NT2/D1 (cell line): ENCODE results near the gene ERMARD.
"Not testable (repeated sequence)": the region's sequence is repeated elsewhere in the genome, so short reads cannot be mapped to it uniquely, and the experiment has no call there.

Experiments used
- DNase-seq: peaks from one replicate; pipeline ENCODE4 v3.0.0-alpha.2; 2011; ENCODE audit warnings: low read depth, low spot score
- H3K27me3 ChIP-seq: 2 replicates; pipeline ENCODE4 v1.6.0; 2011; ENCODE audit warnings: mild to moderate bottlenecking; ENCODE audit not compliant: insufficient read length, insufficient read depth
- H3K36me3 ChIP-seq: 2 replicates; pipeline ENCODE4 v1.6.1; 2011; ENCODE audit warnings: mild to moderate bottlenecking, low read length, mixed read lengths; ENCODE audit not compliant: insufficient read depth, insufficient read length
- H3K4me1 ChIP-seq: 2 replicates; pipeline ENCODE4 v1.5.1; 2011; ENCODE audit not compliant: insufficient read depth, insufficient read length
- H3K4me3 ChIP-seq: 2 replicates; pipeline ENCODE4 v1.5.1; 2011; ENCODE audit warnings: low read depth; ENCODE audit not compliant: insufficient read length
- H3K9ac ChIP-seq: 2 replicates; pipeline ENCODE4 v1.6.0; 2011; ENCODE audit warnings: low read depth; ENCODE audit not compliant: insufficient read length
- H3K9me3 ChIP-seq: 2 replicates; pipeline ENCODE4 v1.5.1; 2011; ENCODE audit warnings: mild to moderate bottlenecking, low read length; ENCODE audit not compliant: insufficient read depth
- SUZ12 ChIP-seq: IDR thresholded peaks from 2 replicates; pipeline ENCODE4 v1.6.1; 2011; ENCODE audit not compliant: insufficient read length, insufficient read depth; ENCODE audit errors: extremely low read depth
- YY1 ChIP-seq: IDR thresholded peaks from 2 replicates; pipeline ENCODE4 v1.6.1; 2011; ENCODE audit not compliant: insufficient read length, insufficient read depth
- ZNF274 ChIP-seq: IDR thresholded peaks from 2 replicates; pipeline ENCODE4 v1.6.1; 2011; ENCODE audit warnings: mild to moderate bottlenecking, low read depth, low read length

The ERMARD gene

DNA sequence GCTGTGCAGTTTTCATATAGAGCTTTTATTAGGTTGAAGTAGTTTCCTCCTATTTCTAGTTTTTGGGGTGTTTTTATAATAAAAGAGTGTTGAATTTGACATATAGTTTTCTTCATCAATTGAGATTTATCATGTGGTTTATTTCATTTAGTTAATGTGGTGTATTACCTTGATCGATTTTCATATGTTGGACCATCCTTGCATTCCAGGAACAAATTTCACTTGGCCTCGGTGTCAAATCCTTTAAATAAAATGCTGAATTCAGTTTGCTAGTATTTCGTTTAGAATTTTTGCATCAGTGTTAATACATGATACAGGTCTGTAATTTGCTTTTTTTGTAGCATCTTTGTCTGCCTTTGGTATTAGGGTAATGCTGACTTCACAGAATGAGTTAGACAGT lies 6.0 kb upstream of the ERMARD start:
- Histone ChIP-seq H3K9me3 (0 out of 2 replicates have a peak, but pooled peaks cover 8% of the 10 kb centered on the region), H3K27me3 (no peaks in the 10 kb centered on the region), H3K4me3 (no peak overlapping the region), H3K4me1 (no peaks in the 10 kb centered on the region), H3K36me3 (peaks cover 3% of the 10 kb centered on the region), H3K9ac (no peak overlapping the region)
- no peak for DNase-seq
- TF ChIP-seq YY1 (no peak), SUZ12 (no peak)

DNA sequence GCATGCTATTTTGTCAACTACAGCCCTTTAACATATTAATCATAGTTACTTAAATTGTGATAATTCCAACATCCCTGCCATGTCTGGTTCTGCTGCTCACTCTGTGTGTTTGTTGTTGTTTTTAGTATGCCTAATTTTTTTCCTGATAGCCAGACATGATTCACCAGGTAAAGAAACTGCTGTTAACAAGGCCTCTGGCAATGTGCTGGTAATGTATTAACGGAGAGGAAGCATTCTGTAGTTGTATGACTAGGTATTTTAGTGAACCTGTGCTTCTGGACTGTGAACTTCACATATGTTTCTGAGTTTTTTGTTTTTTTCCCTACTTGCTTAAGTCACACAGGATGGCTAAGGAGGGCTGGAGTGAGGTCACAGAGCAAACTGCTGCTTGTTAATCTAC lies 4.9 kb upstream of the ERMARD start:
- TF ChIP-seq SUZ12 (no peak), ZNF274 (no peak), YY1 (no peak)
- Histone ChIP-seq H3K4me1 (no peaks in the 10 kb centered on the region), H3K9ac (no peak overlapping the region), H3K4me3 (no peak overlapping the region), H3K36me3 (peaks cover 3% of the 10 kb centered on the region), H3K9me3 (0 out of 2 replicates have a peak, but pooled peaks cover 8% of the 10 kb centered on the region), H3K27me3 (no peaks in the 10 kb centered on the region)
- DNase-seq: no peak

DNA sequence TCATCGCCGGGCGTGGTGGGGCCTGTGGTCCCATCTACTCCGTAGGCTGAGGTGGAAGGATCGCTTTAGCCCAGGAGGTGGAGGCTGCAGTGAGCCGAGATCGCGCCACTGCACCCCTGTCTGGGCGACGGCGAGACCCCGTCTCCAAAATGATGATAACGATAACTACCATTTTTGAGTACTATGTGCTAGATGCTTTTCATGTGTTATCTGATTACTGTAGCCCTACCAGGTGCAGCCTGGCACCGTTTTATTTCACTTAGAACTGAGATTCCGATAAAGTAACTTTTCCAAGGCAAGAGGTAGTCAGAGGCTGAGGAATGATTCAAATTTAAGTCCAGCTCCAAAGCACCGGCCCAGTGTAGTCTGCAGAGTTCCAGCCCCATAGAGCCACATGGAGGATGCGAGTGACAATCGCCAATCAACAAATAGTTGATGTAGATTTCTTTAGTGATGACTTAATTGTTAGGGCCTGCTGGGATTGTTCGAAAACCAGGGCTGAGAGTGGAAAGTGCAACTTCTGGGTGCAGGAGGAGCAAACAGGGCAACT lies 727 bp downstream of the ERMARD start:
- TF ChIP-seq YY1: no peak
- TF ChIP-seq ZNF274: no peak
- no peak for TF ChIP-seq SUZ12

DNA sequence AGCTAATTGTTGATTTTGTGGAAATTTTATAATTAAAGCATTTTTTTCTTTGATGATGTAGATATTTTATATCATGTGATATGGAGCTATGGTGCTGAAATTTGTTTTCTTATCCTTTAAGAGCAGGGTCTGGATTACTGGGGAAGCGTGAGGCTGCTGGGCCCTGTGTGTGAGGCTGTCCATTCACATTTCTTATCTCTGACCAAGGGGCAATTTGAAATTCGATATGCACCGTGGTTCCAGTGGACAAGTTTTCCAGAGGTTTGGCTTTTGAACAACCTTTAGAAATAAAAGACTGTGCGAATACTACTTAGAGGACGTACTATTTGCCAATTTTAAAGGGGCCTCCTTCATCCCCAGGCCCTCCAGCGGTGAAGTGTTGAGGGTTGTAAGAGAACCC lies 3.7 kb downstream of the ERMARD start:
- peaks cover 27% of the 10 kb centered on the region for H3K36me3 ChIP-seq
- H3K27me3 ChIP-seq: no peaks in the 10 kb centered on the region
- no peaks in the 10 kb centered on the region for H3K9me3 ChIP-seq
- TF ChIP-seq SUZ12 (no peak), ZNF274 (no peak), YY1 (no peak)
- no peak overlapping the region for H3K4me3 ChIP-seq
- H3K4me1 ChIP-seq: no peaks in the 10 kb centered on the region
- DNase-seq: no peak
- no peak overlapping the region for H3K9ac ChIP-seq

More for the DNA sequence above, 727 bp downstream of the ERMARD start:
- Histone ChIP-seq H3K9me3 (no peaks in the 10 kb centered on the region), H3K4me1 (no peaks in the 10 kb centered on the region), H3K36me3 (peaks cover 13% of the 10 kb centered on the region), H3K9ac (peak overlapping the region; percentile 97), H3K4me3 (peak overlapping the region; percentile 71), H3K27me3 (no peaks in the 10 kb centered on the region)
- DNase-seq: no peak

DNA sequence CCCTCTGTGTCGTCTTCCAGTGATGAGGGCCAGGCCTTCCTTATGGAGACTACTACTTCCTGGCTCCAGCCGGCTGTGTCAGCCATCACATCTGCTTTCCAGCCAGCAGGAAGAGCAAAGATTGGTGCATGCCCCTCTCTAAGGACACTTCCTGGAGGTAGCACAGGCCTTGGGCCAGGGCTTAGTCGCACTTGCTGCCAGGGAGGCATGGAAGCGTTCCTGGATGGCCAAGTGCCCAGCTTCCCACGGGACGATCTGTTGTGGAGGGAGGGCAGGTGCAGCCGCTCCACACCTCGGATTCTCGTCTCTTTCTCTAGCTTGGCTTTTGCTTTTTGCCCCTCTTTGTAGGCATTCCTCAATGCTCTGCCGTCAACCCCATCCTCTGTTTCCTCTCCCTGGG lies 11.9 kb downstream of the ERMARD start:
- H3K4me1 ChIP-seq: no peaks in the 10 kb centered on the region
- no peak overlapping the region for H3K9ac ChIP-seq
- no peak for TF ChIP-seq YY1
- TF ChIP-seq SUZ12: no peak
- no peak for TF ChIP-seq ZNF274
- no peaks in the 10 kb centered on the region for H3K27me3 ChIP-seq
- H3K36me3 ChIP-seq: peaks cover 45% of the 10 kb centered on the region
- no peak for DNase-seq
- no peaks in the 10 kb centered on the region for H3K9me3 ChIP-seq
- no peak overlapping the region for H3K4me3 ChIP-seq

DNA sequence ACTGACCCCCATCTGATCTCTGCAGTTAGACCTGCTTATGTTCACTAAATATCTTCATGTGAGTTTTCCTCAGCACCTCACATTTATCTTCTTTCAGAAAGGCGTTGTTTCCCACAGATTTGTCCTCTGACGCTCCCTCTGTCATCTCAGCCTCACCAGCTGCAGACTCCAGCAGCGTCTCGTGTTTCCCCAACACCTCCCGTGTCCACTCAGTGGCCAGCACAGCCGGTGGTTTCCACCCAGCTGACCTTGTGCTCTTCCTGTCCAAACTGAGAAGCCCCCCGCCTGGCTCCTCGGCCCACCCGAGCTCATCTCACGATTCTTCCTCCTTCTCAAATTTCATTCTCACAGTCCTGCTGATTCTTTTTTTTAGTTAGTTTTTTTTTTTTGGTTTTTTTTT lies 12.5 kb downstream of the ERMARD start:
- no peaks in the 10 kb centered on the region for H3K27me3 ChIP-seq
- H3K4me1 ChIP-seq: no peaks in the 10 kb centered on the region
- H3K9ac ChIP-seq: no peak overlapping the region
- DNase-seq: no peak
- H3K36me3 ChIP-seq: peaks cover 42% of the 10 kb centered on the region
- TF ChIP-seq SUZ12 (no peak), YY1 (no peak), ZNF274 (no peak)
- H3K9me3 ChIP-seq: no peaks in the 10 kb centered on the region
- H3K4me3 ChIP-seq: no peak overlapping the region

DNA sequence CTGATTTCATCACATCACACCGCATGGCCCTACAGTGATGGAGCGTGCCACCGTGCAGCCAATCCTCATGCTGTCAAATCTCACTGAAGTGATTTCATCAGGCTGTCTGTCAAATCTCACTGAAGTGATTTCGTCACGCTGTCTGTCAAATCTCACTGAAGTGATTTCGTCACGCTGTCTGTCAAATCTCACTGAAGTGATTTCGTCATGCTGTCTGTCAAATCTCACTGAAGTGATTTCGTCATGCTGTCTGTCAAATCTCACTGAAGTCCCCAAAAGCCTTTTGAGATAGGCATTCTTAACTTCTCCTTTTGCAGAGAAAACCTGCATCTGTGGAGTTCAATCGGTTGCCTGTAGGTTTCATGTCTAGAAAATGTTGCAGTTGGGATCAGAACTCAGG lies 14.4 kb downstream of the ERMARD start:
- not testable (repeated sequence) for H3K9ac ChIP-seq, H3K9me3 ChIP-seq, DNase-seq, H3K4me1 ChIP-seq, H3K4me3 ChIP-seq, H3K27me3 ChIP-seq
- H3K36me3 ChIP-seq: peaks cover 30% of the 10 kb centered on the region

DNA sequence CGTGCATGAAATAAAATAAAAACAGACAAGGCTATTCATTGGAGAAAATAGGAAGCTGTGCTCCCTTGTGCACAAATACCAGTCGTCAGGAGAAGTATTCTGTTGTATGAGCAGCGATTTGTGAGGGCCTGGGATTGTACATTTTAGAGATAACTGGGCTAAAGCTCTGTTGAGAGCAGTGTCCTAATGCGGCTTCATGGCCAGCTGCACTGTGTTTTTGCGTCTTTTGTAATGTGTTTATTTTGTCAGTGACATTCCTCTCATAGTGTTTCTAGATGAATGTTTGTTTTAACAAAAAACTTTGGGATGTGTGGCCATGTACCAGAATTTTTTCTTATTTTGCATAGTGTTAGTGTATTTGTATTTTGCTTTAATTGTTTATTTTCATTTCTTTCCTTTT lies 14.8 kb downstream of the ERMARD start:
- TF ChIP-seq SUZ12 (no peak), YY1 (no peak), ZNF274 (no peak)
- no peaks in the 10 kb centered on the region for H3K4me1 ChIP-seq
- no peak overlapping the region for H3K4me3 ChIP-seq
- peaks cover 26% of the 10 kb centered on the region for H3K36me3 ChIP-seq
- H3K9ac ChIP-seq: no peak overlapping the region
- no peak for DNase-seq
- no peaks in the 10 kb centered on the region for H3K9me3 ChIP-seq
- H3K27me3 ChIP-seq: no peaks in the 10 kb centered on the region
